HEK293T (cell line): ENCODE results near the gene CREB1.

Experiments
- BHLHE40 ChIP-seq: fragments of 450-650 bp; IDR thresholded peaks from 2 replicates; pipeline ENCODE4 v1.6.1; 2016; ENCODE audit warnings: mild to moderate bottlenecking, moderate library complexity, borderline replicate concordance
- CTBP1 ChIP-seq: fragments of 450-650 bp; IDR thresholded peaks from 2 replicates; pipeline ENCODE4 v1.6.1; 2016; ENCODE audit warnings: borderline replicate concordance
- FOXA1 ChIP-seq: fragments of 450-650 bp; IDR thresholded peaks from 2 replicates; pipeline ENCODE4 v1.6.1; 2016; ENCODE audit warnings: mild to moderate bottlenecking
- HDGF ChIP-seq: fragments of 450-650 bp; IDR thresholded peaks from 2 replicates; pipeline ENCODE4 v1.6.1; 2017; ENCODE audit warnings: antibody characterized with exemption, borderline replicate concordance
- SP1 ChIP-seq: fragments of 450-650 bp; IDR thresholded peaks from 2 replicates; pipeline ENCODE4 v1.6.1; 2017
- SUZ12 ChIP-seq: fragments of 450-650 bp; IDR thresholded peaks from 2 replicates; pipeline ENCODE4 v1.6.1; 2016; ENCODE audit warnings: mild to moderate bottlenecking

DNA sequence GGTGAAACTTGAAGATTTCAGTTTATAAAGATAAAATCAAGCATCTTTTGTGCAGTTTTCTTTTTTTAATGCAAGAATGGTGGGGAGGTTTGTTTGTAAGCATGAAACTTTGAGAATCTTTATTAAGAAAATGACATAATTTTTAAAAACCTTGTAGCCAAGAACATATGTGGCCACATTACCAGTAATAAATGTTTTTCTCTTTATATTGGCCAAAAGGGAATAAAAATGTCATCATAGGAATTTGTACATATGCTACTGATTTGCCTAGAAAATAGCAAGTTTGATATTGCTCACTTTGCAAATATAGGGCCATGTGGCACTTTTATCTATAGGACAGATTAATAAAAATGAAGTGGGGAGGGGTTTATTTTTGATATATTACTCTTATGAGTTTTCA is 69.9 kb downstream of the CREB1 start:
- TF ChIP-seq HDGF: no peak
- no peak for TF ChIP-seq BHLHE40
- no peak for TF ChIP-seq SP1
- TF ChIP-seq FOXA1: no peak
- TF ChIP-seq CTBP1: no peak
- TF ChIP-seq SUZ12: no peak
